HG03095 (cell line): ENCODE data around the gene NTNG1.
"Not testable (repeated sequence)": the region's sequence is repeated elsewhere in the genome, so short reads cannot be mapped to it uniquely, and the experiment has no call there.

Experiments
- ATAC-seq: cut with Tn5 transposase; IDR thresholded peaks from one replicate; pipeline ENCODE4 v1.9.1; 2021; ENCODE audit warnings: moderate library complexity; ENCODE audit not compliant: unreplicated experiment

The NTNG1 gene

DNA sequence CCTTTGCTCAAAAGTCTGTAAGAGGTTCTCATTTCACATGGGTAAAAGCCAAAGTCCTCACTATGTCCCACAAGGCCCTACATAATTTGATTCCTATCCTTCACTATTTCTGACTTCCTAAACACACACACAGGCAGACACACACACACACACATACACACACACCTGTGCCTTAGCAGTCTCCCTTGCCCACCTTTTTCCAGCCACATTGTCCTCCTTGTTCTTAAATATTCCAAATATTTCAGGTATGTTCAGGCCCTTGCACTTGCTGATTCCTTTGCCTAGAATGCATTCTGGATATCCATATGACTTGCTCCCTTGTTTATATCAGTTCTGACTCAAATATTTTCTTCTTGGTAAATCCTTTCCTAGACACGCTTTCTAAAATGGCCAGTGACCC is 54.6 kb downstream of the NTNG1 start:
- no peak for ATAC-seq

DNA sequence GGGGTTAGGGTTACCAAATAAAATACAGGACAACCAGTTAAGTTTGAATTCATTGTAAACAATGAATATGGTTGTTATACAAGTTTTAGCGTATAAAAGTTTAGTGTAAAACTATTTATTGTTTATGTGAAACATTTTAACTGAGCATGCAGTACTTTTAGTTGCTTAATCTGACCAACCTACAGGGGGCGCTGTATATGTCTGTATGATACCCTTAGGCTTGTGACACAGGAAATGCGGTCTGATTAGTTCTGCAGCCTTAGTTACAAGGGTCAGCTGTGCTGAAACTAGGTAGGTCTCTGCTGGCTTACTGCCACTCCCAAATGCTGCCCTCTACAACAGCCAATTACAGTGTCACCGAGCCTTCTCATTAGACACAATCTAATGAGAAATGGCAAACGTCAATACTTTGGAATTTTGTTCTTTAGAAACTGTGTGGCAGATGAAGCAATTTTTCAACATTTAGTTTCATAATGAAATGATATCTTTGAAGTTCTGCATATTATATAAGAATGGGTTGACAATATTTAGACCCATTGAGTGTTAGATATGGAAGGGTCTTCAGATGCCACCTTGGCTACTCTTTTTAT is 56.2 kb downstream of the NTNG1 start:
- peak; percentile 90 for ATAC-seq

GRCh38 chr1:107198561-107198960 is 57.7 kb downstream of the NTNG1 start:
- no peak for ATAC-seq

- no peak for ATAC-seq
Observed at GRCh38 chr1:107200631-107201030, 59.8 kb downstream of the NTNG1 start.

DNA sequence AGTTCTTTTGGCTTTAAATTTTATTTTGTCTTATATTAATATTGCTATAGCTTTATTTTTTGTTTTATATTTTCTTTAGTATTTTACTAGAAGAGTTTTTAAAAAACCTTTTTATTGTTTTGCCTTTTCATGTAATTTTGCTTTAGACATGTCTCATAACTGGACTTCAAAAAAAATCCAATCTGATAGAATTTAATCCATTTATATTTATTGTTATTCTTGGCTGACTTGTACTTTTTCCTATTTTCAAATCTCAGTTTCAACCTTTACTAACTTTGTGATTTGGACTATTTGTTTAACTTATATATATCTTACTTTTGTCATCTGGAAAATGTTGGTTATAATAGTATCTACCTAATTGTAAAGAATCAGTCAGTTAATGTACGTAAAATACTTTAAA is 61.2 kb downstream of the NTNG1 start:
- no peak for ATAC-seq

- ATAC-seq = no peak
Observed at GRCh38 chr1:107213225-107213624, 72.4 kb downstream of the NTNG1 start.

DNA sequence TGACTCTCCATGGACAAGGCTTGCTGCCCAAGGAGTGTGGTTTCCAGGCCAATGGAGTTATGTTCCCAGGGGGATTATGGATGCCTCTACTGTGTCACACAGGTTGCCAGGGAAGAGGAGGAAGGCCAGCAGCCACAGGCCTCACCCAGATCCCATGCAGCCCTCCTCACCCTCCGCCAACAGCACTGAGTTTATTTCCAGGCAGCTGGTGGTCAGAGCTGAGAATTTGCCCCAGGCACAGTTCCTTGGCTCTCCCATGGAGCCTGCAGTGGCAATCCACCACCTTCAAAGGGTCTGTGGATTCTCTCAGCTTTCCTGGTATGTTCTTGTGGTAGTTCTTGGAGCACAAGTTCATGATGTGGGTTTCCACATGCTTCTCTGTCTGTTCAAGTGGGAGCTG is 79.2 kb downstream of the NTNG1 start:
- ATAC-seq = no peak

DNA sequence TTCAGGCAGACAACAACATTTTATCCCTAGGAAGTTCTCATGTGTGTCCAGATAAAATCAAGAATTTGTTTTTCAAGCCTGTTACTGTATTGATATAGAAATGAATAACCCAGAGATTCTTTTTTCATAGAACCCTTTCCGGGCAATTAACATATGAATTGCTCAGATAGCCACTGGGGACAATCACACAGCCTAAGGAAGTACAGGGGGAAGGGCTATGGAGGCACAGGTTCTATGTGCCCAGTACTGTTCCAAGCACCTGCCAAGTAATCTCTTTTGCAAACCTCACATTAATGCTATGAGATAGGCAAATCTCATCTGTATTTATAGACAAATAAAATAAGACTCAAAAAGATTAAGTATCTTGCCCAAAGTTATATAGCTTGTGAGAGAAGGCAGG is 84.9 kb downstream of the NTNG1 start:
- no peak for ATAC-seq

DNA sequence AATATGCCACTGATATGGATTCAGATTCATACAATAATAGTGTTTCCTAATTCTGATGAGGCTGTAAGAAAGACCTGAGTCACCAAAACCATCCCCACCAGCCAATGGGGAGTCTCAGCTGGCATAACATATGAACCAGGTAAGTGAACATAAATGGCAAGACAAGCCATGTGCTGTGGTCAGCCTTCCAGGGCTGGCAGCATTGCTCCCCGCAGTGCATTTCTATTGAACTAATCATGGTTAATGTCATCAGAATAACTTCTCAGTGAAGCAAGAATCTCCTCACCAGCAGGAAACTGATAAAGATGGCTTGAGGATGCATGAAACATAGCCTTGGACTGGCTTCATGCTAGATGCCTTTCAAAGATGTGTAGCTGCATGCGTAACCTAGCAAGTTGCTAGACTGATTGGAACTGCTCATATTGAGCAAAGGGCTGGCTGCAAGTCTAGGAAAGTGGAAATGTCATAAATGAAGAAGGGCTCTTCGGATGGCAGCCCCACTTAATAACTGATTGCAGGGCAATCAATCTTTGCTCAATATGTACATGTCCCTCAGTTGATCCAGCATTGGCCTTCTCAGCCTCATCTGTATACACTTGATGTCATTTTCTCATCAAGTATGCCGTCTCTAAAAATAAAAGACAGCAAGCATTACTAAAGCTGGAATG is 88.0 kb downstream of the NTNG1 start:
- no peak for ATAC-seq

- ATAC-seq = no peak
Observed at GRCh38 chr1:107229711-107230110, 88.9 kb downstream of the NTNG1 start.

GRCh38 chr1:107230121-107230520 is 89.3 kb downstream of the NTNG1 start:
- no peak for ATAC-seq

DNA sequence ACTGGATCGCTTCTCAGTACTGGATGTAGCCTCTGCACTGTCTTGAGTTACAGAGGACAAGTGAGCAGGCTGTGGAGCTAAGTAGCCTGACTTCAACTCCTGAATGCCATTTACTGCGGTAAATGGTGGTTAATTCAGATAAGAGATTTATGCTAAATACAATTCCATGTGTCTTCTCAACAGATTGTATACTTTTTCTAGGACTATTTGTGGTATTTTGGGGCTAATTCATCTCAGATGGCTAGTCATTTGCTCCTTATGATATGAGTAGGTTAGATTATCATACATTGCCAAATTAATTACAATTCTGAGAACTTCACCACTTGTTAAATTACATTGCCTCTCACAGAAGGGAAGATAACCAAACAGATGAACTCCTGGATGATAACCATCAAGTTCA is 90.5 kb downstream of the NTNG1 start:
- ATAC-seq = no peak

- no peak for ATAC-seq
Observed at GRCh38 chr1:107232426-107232825, 91.6 kb downstream of the NTNG1 start.

DNA sequence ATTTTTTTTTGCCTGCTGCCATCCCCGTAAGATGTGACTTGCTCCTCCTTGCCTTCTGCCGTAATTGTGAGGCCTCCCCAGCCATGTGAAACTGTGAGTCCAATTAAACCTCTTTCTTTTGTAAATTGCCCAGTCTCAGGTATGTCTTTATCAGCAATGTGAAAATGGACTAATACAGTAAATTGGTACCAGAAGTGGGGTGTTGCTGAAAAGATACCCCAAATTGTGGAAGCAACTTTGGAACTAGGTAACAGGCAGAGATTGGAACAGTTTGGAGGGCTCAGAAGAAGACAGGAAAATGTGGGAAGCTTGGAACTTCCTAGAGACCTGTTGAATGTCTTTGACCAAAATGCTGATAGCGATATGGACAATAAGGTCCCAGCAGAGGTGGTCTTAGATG is 95.9 kb downstream of the NTNG1 start:
- not testable (repeated sequence) for ATAC-seq

DNA sequence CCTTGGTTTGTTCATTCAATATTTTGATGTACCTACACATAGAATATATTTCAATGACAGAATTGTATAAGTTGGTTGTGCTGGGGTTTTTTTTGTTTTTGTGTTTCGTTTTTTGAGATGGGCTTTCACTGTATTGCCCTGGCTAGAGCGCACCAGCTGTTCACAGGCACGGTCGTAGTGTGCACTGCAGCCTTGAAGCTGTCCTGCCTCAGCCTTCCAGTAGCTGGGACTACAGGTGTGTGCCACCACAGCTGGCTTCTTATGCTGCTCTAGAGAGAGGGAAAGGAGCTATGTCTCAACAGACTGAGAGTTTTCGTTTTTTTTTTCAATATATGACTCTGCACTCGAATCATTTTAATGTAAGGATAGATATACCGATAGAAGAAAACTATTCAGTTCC is 102.6 kb downstream of the NTNG1 start:
- ATAC-seq = no peak

DNA sequence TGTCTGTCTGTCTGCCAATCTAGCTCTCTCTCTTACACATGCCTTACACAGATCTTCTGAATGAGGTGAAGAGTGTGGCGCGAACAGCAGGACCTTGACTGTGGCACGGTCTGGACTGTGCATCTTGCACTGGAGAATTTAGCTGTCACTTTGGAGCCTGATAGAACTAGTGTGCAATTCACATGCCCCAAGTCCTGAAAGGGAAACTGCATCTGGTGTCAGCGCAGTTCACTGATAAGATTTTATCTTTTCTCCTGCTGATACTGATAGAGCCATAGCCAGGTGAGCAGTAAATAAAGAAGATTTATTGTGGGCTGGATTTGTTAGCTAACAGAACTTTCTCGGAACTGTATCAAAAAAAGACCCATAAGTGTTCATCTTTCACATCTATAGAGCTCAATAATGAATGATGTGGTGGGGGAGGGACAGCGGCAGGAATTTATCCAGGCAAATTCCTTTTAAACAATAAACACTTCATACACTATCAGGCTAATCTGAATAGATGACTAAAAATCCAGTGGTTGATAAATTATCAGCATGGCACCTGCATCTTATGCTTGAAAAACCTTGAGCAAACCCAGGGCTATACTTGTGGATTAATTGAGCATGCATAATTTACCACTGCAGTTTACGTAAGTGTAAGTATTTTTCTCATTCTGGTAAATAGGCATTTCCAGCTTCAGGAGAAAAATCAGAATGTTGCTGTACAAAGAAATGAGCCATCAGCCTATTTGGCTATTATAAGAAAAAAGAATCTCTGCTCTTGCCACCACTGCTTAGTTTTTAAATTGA is 104.1 kb downstream of the NTNG1 start:
- ATAC-seq = no peak

- no peak for ATAC-seq
Observed at GRCh38 chr1:107246775-107247345, 106.0 kb downstream of the NTNG1 start.

DNA sequence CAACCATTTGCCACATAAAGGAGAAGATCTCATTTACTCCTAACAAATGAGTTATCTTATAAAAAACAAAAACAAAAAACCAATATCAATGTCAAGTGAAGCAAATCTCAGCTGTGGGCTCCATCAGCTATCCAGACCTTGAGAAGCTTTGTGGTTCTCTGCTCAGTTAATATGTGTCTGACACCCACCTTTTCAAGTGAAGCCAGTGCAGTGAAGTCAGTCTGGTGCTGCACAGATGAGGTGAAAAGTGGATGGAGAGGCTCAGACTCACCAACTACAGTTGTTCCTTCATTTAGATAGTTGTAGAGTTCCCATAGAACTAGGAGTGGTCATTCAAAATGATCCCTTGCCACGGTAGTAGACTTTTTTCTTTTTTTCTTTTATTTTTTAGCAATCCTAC is 106.8 kb downstream of the NTNG1 start:
- no peak for ATAC-seq

GRCh38 chr1:107250169-107250568 is 109.3 kb downstream of the NTNG1 start:
- no peak for ATAC-seq

DNA sequence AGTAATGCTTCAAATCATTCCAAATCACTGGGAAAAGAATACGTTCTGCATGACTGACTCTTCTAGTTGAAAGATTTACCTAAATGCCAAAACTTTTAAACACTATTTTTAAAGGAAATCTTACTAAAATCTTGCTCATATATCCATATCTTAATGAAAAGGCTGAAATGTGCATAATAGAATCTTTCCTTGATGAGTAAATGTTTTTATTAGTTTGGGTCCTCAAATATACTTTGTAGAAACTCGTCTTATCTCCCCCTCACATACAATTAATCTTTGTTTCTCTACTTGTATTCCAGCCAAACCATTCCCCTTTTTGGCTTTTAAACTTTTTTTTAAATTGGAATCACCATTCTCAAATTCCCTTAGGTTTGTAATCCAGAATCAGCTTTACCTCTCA is 110.2 kb downstream of the NTNG1 start:
- no peak for ATAC-seq

DNA sequence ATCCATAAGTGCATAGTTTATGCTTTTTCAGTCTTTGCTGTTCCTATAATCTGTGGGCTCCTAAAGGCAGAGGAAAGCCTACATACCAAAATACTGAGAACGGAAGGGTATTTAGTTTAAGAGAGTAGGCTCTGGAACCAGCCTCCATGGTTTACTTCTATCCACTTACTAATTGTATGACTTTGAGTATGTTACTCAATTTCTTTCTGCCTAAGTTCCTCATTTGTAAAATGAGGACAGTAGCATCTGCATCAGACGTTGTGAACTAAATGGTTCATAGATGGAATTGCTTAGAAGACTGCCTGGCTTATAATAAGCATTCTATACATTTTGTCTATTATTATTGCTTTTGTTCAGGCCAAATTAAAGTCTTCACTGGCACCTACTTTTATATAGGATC is 111.0 kb downstream of the NTNG1 start:
- no peak for ATAC-seq

DNA sequence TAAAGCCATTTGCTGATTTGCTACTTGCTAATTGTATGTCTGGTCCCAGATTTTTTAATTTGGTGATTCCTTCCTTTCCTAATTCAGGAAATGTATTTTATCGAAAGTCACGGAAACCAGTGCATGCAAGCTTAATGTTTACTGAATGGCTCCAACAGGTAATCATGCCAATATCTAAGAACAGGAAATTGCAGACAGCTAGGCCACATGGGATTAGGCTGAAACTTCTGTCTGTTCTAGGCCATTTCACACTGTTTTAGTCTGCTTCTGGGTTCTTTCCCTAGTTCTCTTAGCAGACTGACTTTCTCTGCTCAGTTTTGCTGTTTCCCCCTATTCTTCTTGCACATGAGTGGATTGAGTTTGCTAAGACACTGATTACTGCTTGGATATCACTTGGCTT is 111.4 kb downstream of the NTNG1 start:
- ATAC-seq = peak; percentile 48
